HG02852 (cell line): ENCODE data around the gene CSMD2.

Experiments
- ATAC-seq: cut with Tn5 transposase; IDR thresholded peaks from one replicate; pipeline ENCODE4 v1.9.1; 2021; ENCODE audit warnings: mild to moderate bottlenecking, moderate library complexity; ENCODE audit not compliant: unreplicated experiment

The CSMD2 gene

GRCh38 chr1:33914531-33914930 is 250.5 kb downstream of the CSMD2 start:
- no peak for ATAC-seq

- ATAC-seq: no peak
Measured at GRCh38 chr1:33908324-33908956, 256.6 kb downstream of the CSMD2 start.

GRCh38 chr1:33906156-33906555 is 258.9 kb downstream of the CSMD2 start:
- no peak for ATAC-seq

GRCh38 chr1:33905241-33905640 is 259.8 kb downstream of the CSMD2 start:
- no peak for ATAC-seq

GRCh38 chr1:33903210-33903589 is 261.8 kb downstream of the CSMD2 start:
- peak; percentile 23 for ATAC-seq

- ATAC-seq: peak; percentile 57
Measured at GRCh38 chr1:33902486-33903209, 262.4 kb downstream of the CSMD2 start.

- ATAC-seq: no peak
Measured at GRCh38 chr1:33899746-33900145, 265.3 kb downstream of the CSMD2 start.

- no peak for ATAC-seq
Measured at GRCh38 chr1:33898881-33899280, 266.1 kb downstream of the CSMD2 start.

GRCh38 chr1:33898406-33898805 is 266.6 kb downstream of the CSMD2 start:
- no peak for ATAC-seq

GRCh38 chr1:33897092-33897725 is 267.8 kb downstream of the CSMD2 start:
- ATAC-seq: no peak

- ATAC-seq: no peak
Measured at GRCh38 chr1:33895976-33896375, 269.1 kb downstream of the CSMD2 start.

GRCh38 chr1:33895396-33895795 is 269.6 kb downstream of the CSMD2 start:
- ATAC-seq: no peak

- no peak for ATAC-seq
Measured at GRCh38 chr1:33893147-33893830, 271.7 kb downstream of the CSMD2 start.

GRCh38 chr1:33886496-33886895 is 278.5 kb downstream of the CSMD2 start:
- ATAC-seq: no peak

- ATAC-seq: no peak
Measured at GRCh38 chr1:33880305-33880704, 284.7 kb downstream of the CSMD2 start.

GRCh38 chr1:33878392-33878791 is 286.6 kb downstream of the CSMD2 start:
- no peak for ATAC-seq

GRCh38 chr1:33876970-33877650 is 287.9 kb downstream of the CSMD2 start:
- no peak for ATAC-seq

GRCh38 chr1:33875862-33876261 is 289.2 kb downstream of the CSMD2 start:
- ATAC-seq: no peak

- ATAC-seq: no peak
Measured at GRCh38 chr1:33874636-33875035, 290.4 kb downstream of the CSMD2 start.

GRCh38 chr1:33872683-33873082 is 292.3 kb downstream of the CSMD2 start:
- no peak for ATAC-seq

- no peak for ATAC-seq
Measured at GRCh38 chr1:33872275-33872674, 292.8 kb downstream of the CSMD2 start.
